GM12878 (cell line): ENCODE data around the gene RAD54L2. TPM values are rescaled to one million over a fixed set of nuclear protein-coding genes. Genes with fewer than 3 reads are reported as not detected.
"Not testable (repeated sequence)": the region's sequence is repeated elsewhere in the genome, so short reads cannot be mapped to it uniquely, and the experiment has no call there.

Source experiments
- ATAC-seq: fragments of 200-7000 bp; cut with Tn5 transposase; 3 replicates; pipeline ENCODE4 v1.9.1; 2020; ENCODE audit warnings: mild to moderate bottlenecking, moderate library complexity
- BruUV-seq: library from RNA; stranded (reverse); fragments of 400-500 nt; replicated peaks from 2 replicates; lab custom pipeline; 2021; lab: Mats Ljungman, UMichigan
- CTCF ChIA-PET: fragments of 300-600 bp; sonication (Branson Sonifier 250); formaldehyde crosslinking; extraction: SDS; loops from one replicate; lab custom pipeline; 2021; ENCODE audit warnings: inconsistent platforms; lab: Yijun Ruan, JAX
- POLR2A ChIA-PET: fragments of 350-600 bp; formaldehyde crosslinking; extraction: SDS; loops from one replicate; lab custom pipeline; 2021; ENCODE audit warnings: inconsistent platforms; lab: Charles Lee
- RAD21 ChIA-PET: fragments of 300-600 bp; sonication (Branson Sonifier 250); formaldehyde crosslinking; loops from one replicate; lab custom pipeline; 2023; ENCODE audit warnings: antibody characterized with exemption; ENCODE audit not compliant: unreplicated experiment; lab: Charles Lee
- SMC1A ChIA-PET: fragments of 300-600 bp; sonication (Branson Sonifier 250); formaldehyde crosslinking; loops from one replicate; lab custom pipeline; 2023; ENCODE audit not compliant: unreplicated experiment, uncharacterized antibody; lab: Charles Lee
- DNase-seq: peaks from one replicate; pipeline ENCODE4 v3.0.0-alpha.2; 2011; ENCODE audit warnings: low read depth, low spot score
- FAIRE-seq: peaks from 3 replicates; lab custom pipeline; 2011; peaks lifted over from hg19 to GRCh38; lab: Jason Lieb, UNC
- H2AFZ ChIP-seq: 2 replicates; pipeline ENCODE4 v1.6.0; 2011; ENCODE audit warnings: low read depth, low read length, control low read depth; ENCODE audit not compliant: control insufficient read depth
- H3K27ac ChIP-seq: 2 replicates; pipeline ENCODE4 v1.5.1; 2011; ENCODE audit warnings: control low read depth; ENCODE audit not compliant: control insufficient read depth, insufficient read depth
- H3K27me3 ChIP-seq, 2 experiments: replicated peaks in 1 of 2; 2 replicates each; pipeline versions ENCODE4 v1.6.0 to v1.6.1; 2011; ENCODE audit warnings: low read length in 1 of 2; ENCODE audit not compliant: control insufficient read depth in 2 of 2, insufficient read depth in 2 of 2
- H3K36me3 ChIP-seq, 2 experiments: 2 replicates each; pipeline ENCODE4 v1.5.1; 2011; ENCODE audit warnings: low read length in 1 of 2; ENCODE audit not compliant: control insufficient read depth in 2 of 2, insufficient read depth in 2 of 2
- H3K4me1 ChIP-seq: 2 replicates; pipeline ENCODE4 v1.6.1; 2011; ENCODE audit warnings: mild to moderate bottlenecking, low read length, moderate library complexity, mixed read lengths; ENCODE audit not compliant: control insufficient read depth, insufficient read depth
- H3K4me2 ChIP-seq: 2 replicates; pipeline ENCODE4 v1.6.0; 2011; ENCODE audit warnings: control low read depth; ENCODE audit not compliant: control insufficient read depth, insufficient read depth
- H3K4me3 ChIP-seq: fragments of 200-600 bp; sonication (generic); 2 replicates; pipeline ENCODE4 v1.5.1; 2016
- H3K79me2 ChIP-seq: 2 replicates; pipeline ENCODE4 v1.6.0; 2011; ENCODE audit warnings: low read length; ENCODE audit not compliant: control insufficient read depth, insufficient read depth
- H3K9ac ChIP-seq: 2 replicates; pipeline ENCODE4 v1.8.0; 2011; ENCODE audit warnings: low read length, control low read depth, mixed read lengths; ENCODE audit not compliant: control insufficient read depth, insufficient read depth
- H3K9me3 ChIP-seq: replicated peaks from 3 replicates; pipeline ENCODE4 v1.5.1; 2011; ENCODE audit warnings: mild to moderate bottlenecking, low read length; ENCODE audit not compliant: control insufficient read depth, insufficient read depth
- H4K20me1 ChIP-seq: 2 replicates; pipeline ENCODE4 v1.6.0; 2011; ENCODE audit not compliant: control insufficient read depth, insufficient read depth
- ATF7 ChIP-seq: fragments of 450-650 bp; IDR thresholded peaks from 2 replicates; pipeline ENCODE4 v1.6.1; 2016; ENCODE audit warnings: low read depth, mild to moderate bottlenecking
- BCL11A ChIP-seq: IDR thresholded peaks from 2 replicates; pipeline ENCODE4 v1.6.1; 2011; ENCODE audit warnings: low read depth, low read length
- BHLHE40 ChIP-seq, 2 experiments: fragments of 450-650 bp in 1 of 2; IDR thresholded peaks; 2 replicates each; pipeline ENCODE4 v1.6.1; 2011 to 2017; ENCODE audit warnings: low read depth in 2 of 2, borderline replicate concordance in 1 of 2, improper control_type of control experiment in 1 of 2, low read length in 1 of 2, mild to moderate bottlenecking in 1 of 2
- CEBPB ChIP-seq, 2 experiments: fragments of 150-350 bp in 1 of 2; IDR thresholded peaks; 2 replicates each; pipeline ENCODE4 v1.6.1; 2012 to 2014; ENCODE audit warnings: low read depth in 2 of 2, low read length in 2 of 2, borderline replicate concordance in 1 of 2, inconsistent platforms in 1 of 2
- EP300 ChIP-seq, 2 experiments: fragments of 150-350 bp in 1 of 2; IDR thresholded peaks; 2 replicates each; pipeline ENCODE4 v1.6.1; 2011 to 2012; ENCODE audit warnings: low read depth in 2 of 2, low read length in 2 of 2, borderline replicate concordance in 1 of 2, improper control_type of control experiment in 1 of 2, inconsistent platforms in 1 of 2; ENCODE audit not compliant: control insufficient read depth in 1 of 2
- HSF1 ChIP-seq: fragments of 150-350 bp; IDR thresholded peaks from 2 replicates; pipeline ENCODE4 v1.6.1; 2014; ENCODE audit warnings: mild to moderate bottlenecking, low read depth, low read length
- IKZF1 ChIP-seq: fragments of 450-650 bp; conservative IDR thresholded peaks from 2 replicates; pipeline ENCODE4 v1.6.1; 2017; ENCODE audit warnings: antibody characterized with exemption, mild to moderate bottlenecking
- IKZF2 ChIP-seq, 2 experiments: fragments of 450-650 bp; IDR thresholded peaks; 2 replicates each; pipeline ENCODE4 v1.6.1; 2017; ENCODE audit warnings: mild to moderate bottlenecking in 2 of 2, moderate library complexity in 2 of 2
- MEF2B ChIP-seq: fragments of 450-650 bp; IDR thresholded peaks from 2 replicates; pipeline ENCODE4 v1.6.1; 2018; ENCODE audit warnings: mild to moderate bottlenecking, moderate library complexity; ENCODE audit not compliant: partially characterized antibody, poor library complexity, severe bottlenecking
- MTA2 ChIP-seq: fragments of 450-650 bp; IDR thresholded peaks from 2 replicates; pipeline ENCODE4 v1.6.1; 2016; ENCODE audit warnings: low read depth, mild to moderate bottlenecking, moderate library complexity
- NR2F1 ChIP-seq: fragments of 450-650 bp; conservative IDR thresholded peaks from 2 replicates; pipeline ENCODE4 v1.6.1; 2017; ENCODE audit warnings: mild to moderate bottlenecking
- PAX5 ChIP-seq: IDR thresholded peaks from 2 replicates; pipeline ENCODE4 v1.6.1; 2011; ENCODE audit warnings: low read depth, low read length, borderline replicate concordance
- RELB ChIP-seq: fragments of 450-650 bp; IDR thresholded peaks from 2 replicates; pipeline ENCODE4 v1.6.1; 2017; ENCODE audit warnings: low read depth, mild to moderate bottlenecking, moderate library complexity
- RFX5 ChIP-seq: IDR thresholded peaks from 2 replicates; pipeline ENCODE4 v1.6.1; 2011; ENCODE audit warnings: low read depth, low read length, improper control_type of control experiment
- RUNX3 ChIP-seq: IDR thresholded peaks from 2 replicates; pipeline ENCODE4 v1.6.1; 2012; ENCODE audit warnings: low read length, inconsistent platforms
- SMARCA5 ChIP-seq: fragments of 450-650 bp; IDR thresholded peaks from 2 replicates; pipeline ENCODE4 v1.6.1; 2017; ENCODE audit warnings: mild to moderate bottlenecking
- TCF12 ChIP-seq: IDR thresholded peaks from 2 replicates; pipeline ENCODE4 v1.6.1; 2011; ENCODE audit warnings: low read depth, mild to moderate bottlenecking, low read length
- ZNF217 ChIP-seq: fragments of 450-650 bp; IDR thresholded peaks from 2 replicates; pipeline ENCODE4 v1.6.1; 2017; ENCODE audit warnings: antibody characterized with exemption, mild to moderate bottlenecking
- WGBS: methylation state at CpG from one replicate; pipeline ENCODE4 v1.1.6; 2016; ENCODE audit warnings: low lambda C conversion rate; ENCODE audit not compliant: insufficient replicate concordance, insufficient coverage; ENCODE audit errors: missing lambda C conversion rate; 5-methylcytosine and 5-hydroxymethylcytosine counted together
- in situ Hi-C: fragments of 300-500 bp; cut with MboI; formaldehyde crosslinking; loops from 9 replicates; pipeline ENCODE4 v1.14.3; 2018; ENCODE audit warnings: mixed read lengths
- intact Hi-C: fragments of 100-400 bp; cut with micrococcal nuclease; formaldehyde crosslinking; loops from one replicate; pipeline ENCODE4 v1.14.2; 2022; ENCODE audit not compliant: unreplicated experiment
- polyA plus RNA-seq, 11 experiments: library from polyadenylated mRNA; depleted of rRNA in 4 of 11; unstranded in 6 of 11; stranded (reverse) in 5 of 11; fragments of >200 nt; fragmentation: Nextera tagmentation in 4 of 11; fragmentation: Illumina TruSeq in 1 of 11; extraction: Ambion mirVana in 4 of 11; extraction: Trizol in 1 of 11; gene quantifications; 1 replicate in 1 of 11; 2 replicates in 10 of 11; pipeline versions ENCODE4 v1.2.1 to v1.2.3, GENCODE V29; 2011 to 2016; ENCODE audit warnings: inconsistent platforms in 2 of 11, missing spikeins in 2 of 11, low read depth in 1 of 11
- total RNA-seq, 4 experiments: library from RNA; depleted of rRNA in 3 of 4; stranded (reverse); fragments of >200 nt in 3 of 4; fragmentation: Illumina TruSeq in 1 of 4; extraction: Trizol in 1 of 4; gene quantifications; 2 replicates each; pipeline versions ENCODE4 v1.2.1 to v1.2.3, GENCODE V29; 2013 to 2021

RAD54L2 gene
- total and polyA plus RNA-seq, 10 of the 15 experiments (the other 5 are each of a cell fraction or from before 2014, with no cell fraction given), result 2.2 to 23.8 (median 11.1) TPM

- TF ChIP-seq CEBPB (IDR thresholded peaks at IDR 0.05; ENCODE audit: borderline replicate concordance in 1 of 2, low read depth in 2 of 2, low read length in 2 of 2) (no peak), RFX5 (no peak), BCL11A (no peak), HSF1 (no peak)
Observed at GRCh38 chr3:51519848-51520247, 18.7 kb upstream of the RAD54L2 start (continued).

- SMC1A ChIA-PET, result interaction anchor here (1.1 to 3.6 kb wide), 9 partner anchors 9 to 149 kb away, joined by 3 to 19 read pairs (median 5); partner anchors contain the start of gene DCAF1
- H3K79me2 ChIP-seq, H3K9ac ChIP-seq, H3K9me3 ChIP-seq, H3K4me1 ChIP-seq, in situ Hi-C loops, H3K4me3 ChIP-seq, intact Hi-C loops, H3K27me3 ChIP-seq, FAIRE-seq, H3K27ac ChIP-seq, H4K20me1 ChIP-seq, H3K4me2 ChIP-seq, H3K36me3 ChIP-seq, BruUV-seq, H2AFZ ChIP-seq: not testable (repeated sequence)
- WGBS, result 27% methylated on average over 5 of the region's 5 CpGs
- RAD21 ChIA-PET, result interaction anchor here (0.6 to 3.3 kb wide), 5 partner anchors 13 to 39 kb away, joined by 3 to 16 read pairs (median 3); partner anchors contain the start of genes DCAF1 and RAD54L2
- POLR2A ChIA-PET, result interaction anchor here (4.1 kb wide), 1 partner anchor 16 kb away, joined by 38 read pairs; the partner anchor contains the start of gene RAD54L2
- DNase-seq (peak; percentile 43), ATAC-seq (peak; percentile 94)
- CTCF ChIA-PET, result interaction anchor here (0.6 to 3.6 kb wide), 7 partner anchors 10 to 350 kb away, joined by 3 to 34 read pairs (median 4); partner anchors contain the start of genes DCAF1 and RAD54L2
- TF ChIP-seq BHLHE40 (IDR thresholded peaks at IDR 0.05; ENCODE audit: borderline replicate concordance in 1 of 2, low read depth in 2 of 2, low read length in 1 of 2) (peak; percentile 47 to 59; a peak in 2 of 4 replicates), ZNF217 (peak; percentile 57; the same call in 1 of the 2 replicates), MTA2 (peak; percentile 80), TCF12 (peak; percentile 80; the same call in 1 of the 2 replicates), RELB (0 out of 2 replicates have a peak, but pooled peaks have one; percentile 24), BCL11A (peak; percentile 55; the same call in 1 of the 2 replicates), PAX5 (peak; percentile 70; the same call in 1 of the 2 replicates), EP300 (IDR thresholded peaks at IDR 0.05; ENCODE audit: borderline replicate concordance in 1 of 2, control insufficient read depth in 1 of 2, low read depth in 2 of 2, low read length in 2 of 2) (0 out of 4 replicates have a peak, but pooled peaks of 1 of the 2 experiments have one; percentile 12), MEF2B (peak; percentile 95), ATF7 (0 out of 2 replicates have a peak, but pooled peaks have one; percentile 21), IKZF2 (IDR thresholded peaks at IDR 0.05) (peak; percentile 59 to 67; a peak in 2 of 4 replicates), SMARCA5 (0 out of 2 replicates have a peak, but pooled peaks have one; percentile 70), IKZF1 (peak; percentile 37; the same call in 1 of the 2 replicates), RUNX3 (peak; percentile 44; the same call in 1 of the 2 replicates), NR2F1 (peak; percentile 68)
Observed at GRCh38 chr3:51520906-51521730, 17.4 kb upstream of the RAD54L2 start.
